ENCODE data around the gene PTPN2. TPM values are rescaled to one million over a fixed set of nuclear protein-coding genes. Genes with fewer than 3 reads are reported as not detected.
A peak's percentile ranks its signal among the peaks of the same experiment; 100 is the strongest.

Gene PTPN2
- total RNA-seq, 1 experiment from 2014 or later = 58.1 TPM

DNA sequence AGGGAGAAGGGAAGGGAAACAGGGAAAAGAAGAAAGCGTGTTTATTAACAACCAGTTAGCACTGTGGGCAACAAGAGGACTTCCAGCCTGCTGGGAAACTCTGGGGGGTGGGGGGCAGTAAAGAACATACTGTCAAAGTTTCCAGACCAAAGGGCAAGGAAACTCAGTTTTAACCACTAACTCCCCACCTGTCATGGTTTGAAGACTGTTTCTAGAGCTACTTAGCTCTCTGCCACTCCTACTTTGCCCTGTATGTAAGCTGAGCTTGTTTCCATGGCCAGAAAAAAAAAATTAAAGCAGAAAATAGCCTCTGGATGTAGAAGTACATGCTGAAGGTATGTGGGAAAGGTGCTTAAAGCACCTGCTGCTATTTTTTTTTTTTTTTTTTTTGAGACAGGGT is 11.0 kb upstream of the PTPN2 start:
- no TSS peak for BruUV-seq (replicated peaks)
- CTCF ChIA-PET = interaction anchor here (0.5 to 0.7 kb wide), 2 partner anchors 31 to 57 kb away, joined by 5 read pairs; no protein-coding TSS in a partner anchor
- peaks cover 28% of the 10 kb centered on the region for H3K27me3 Mint-ChIP-seq (ENCODE audit: unreplicated experiment)
- intact Hi-C loops (cut with micrococcal nuclease; ENCODE audit: unreplicated experiment) = no loop called here
- H3K4me3 Mint-ChIP-seq (ENCODE audit: low read depth, unreplicated experiment) = no peak overlapping the region
- H3K27ac Mint-ChIP-seq (ENCODE audit: unreplicated experiment) = no peak overlapping the region
- DNase-seq = no peak
- H3K9me3 Mint-ChIP-seq (ENCODE audit: low read depth, unreplicated experiment) = no peaks in the 10 kb centered on the region
- H3K4me1 Mint-ChIP-seq (ENCODE audit: low read depth, unreplicated experiment) = peaks cover 38% of the 10 kb centered on the region
- TF ChIP-seq, protein P1, sequence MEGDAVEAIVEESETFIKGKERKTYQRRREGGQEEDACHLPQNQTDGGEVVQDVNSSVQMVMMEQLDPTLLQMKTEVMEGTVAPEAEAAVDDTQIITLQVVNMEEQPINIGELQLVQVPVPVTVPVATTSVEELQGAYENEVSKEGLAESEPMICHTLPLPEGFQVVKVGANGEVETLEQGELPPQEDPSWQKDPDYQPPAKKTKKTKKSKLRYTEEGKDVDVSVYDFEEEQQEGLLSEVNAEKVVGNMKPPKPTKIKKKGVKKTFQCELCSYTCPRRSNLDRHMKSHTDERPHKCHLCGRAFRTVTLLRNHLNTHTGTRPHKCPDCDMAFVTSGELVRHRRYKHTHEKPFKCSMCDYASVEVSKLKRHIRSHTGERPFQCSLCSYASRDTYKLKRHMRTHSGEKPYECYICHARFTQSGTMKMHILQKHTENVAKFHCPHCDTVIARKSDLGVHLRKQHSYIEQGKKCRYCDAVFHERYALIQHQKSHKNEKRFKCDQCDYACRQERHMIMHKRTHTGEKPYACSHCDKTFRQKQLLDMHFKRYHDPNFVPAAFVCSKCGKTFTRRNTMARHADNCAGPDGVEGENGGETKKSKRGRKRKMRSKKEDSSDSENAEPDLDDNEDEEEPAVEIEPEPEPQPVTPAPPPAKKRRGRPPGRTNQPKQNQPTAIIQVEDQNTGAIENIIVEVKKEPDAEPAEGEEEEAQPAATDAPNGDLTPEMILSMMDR (IDR thresholded peaks at IDR 0.05; ENCODE audit: unreplicated experiment) = no peak
- no peaks in the 10 kb centered on the region for H3K36me3 Mint-ChIP-seq (ENCODE audit: insufficient read depth, unreplicated experiment)

DNA sequence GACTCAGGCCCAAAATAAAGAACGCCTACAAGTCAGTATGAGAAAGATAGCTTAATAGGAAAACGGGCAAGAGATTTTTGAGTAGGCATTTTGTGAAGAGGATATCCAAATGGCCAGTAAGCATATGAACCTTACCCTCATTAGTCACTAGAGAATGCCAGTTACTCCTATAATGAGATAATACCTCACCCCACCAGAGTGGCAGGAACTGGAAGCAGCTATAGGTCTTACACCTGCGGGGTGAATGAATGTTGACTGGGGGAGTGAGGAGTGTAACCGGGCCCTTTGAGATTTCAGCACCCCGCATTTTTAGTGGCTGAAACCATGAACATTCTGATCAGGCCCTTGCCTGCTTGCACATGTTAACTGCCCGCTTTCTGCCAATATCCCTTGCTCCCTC is 7.5 kb upstream of the PTPN2 start:
- no peak for DNase-seq

DNA sequence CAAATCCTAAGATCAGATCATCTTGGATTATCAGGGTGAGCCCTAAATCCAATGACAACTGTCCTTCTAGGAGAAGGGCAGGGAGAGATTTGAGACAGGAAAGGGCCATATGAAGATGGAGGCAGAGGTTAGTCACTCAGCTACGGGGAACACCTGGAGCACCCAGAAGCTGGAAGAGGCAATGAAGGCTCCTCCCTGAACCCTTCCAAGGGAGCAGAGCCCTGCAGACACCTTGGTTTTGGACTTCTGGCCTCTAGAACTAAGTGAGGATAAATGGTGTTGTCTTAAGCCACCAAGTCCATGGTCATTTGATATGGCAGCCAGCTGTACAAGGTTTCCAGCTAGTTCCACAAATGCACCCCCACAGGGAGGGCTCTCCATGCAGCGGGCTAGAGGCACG is 6.9 kb upstream of the PTPN2 start:
- BruUV-seq (replicated peaks) = no TSS peak
- Mint-ChIP-seq H3K4me1 (ENCODE audit: low read depth, unreplicated experiment) (peaks cover 31% of the 10 kb centered on the region), H3K27ac (ENCODE audit: unreplicated experiment) (no peak overlapping the region), H3K9me3 (ENCODE audit: low read depth, unreplicated experiment) (no peaks in the 10 kb centered on the region), H3K36me3 (ENCODE audit: insufficient read depth, unreplicated experiment) (no peaks in the 10 kb centered on the region), H3K4me3 (ENCODE audit: low read depth, unreplicated experiment) (no peak overlapping the region), H3K27me3 (ENCODE audit: unreplicated experiment) (no peaks in the 10 kb centered on the region)
- TF ChIP-seq, protein P1 (IDR thresholded peaks at IDR 0.05; ENCODE audit: unreplicated experiment) = no peak
- intact Hi-C loops (cut with micrococcal nuclease; ENCODE audit: unreplicated experiment) = loop anchor here (5.0 kb wide), 1 partner anchor 164 kb away; no protein-coding TSS in a partner anchor
- no peak for DNase-seq
- CTCF ChIA-PET = interaction anchor here (0.7 to 1.7 kb wide), 4 partner anchors 29 to 150 kb away, joined by 3 to 5 read pairs (median 3); no protein-coding TSS in a partner anchor

More for the DNA sequence above, 7.5 kb upstream of the PTPN2 start:
- H3K27me3 Mint-ChIP-seq (ENCODE audit: unreplicated experiment) = no peaks in the 10 kb centered on the region
- no peak overlapping the region for H3K4me3 Mint-ChIP-seq (ENCODE audit: low read depth, unreplicated experiment)
- peaks cover 31% of the 10 kb centered on the region for H3K4me1 Mint-ChIP-seq (ENCODE audit: low read depth, unreplicated experiment)
- no TSS peak for BruUV-seq (replicated peaks)
- intact Hi-C loops (cut with micrococcal nuclease; ENCODE audit: unreplicated experiment) = loop anchor here (5.0 kb wide), 1 partner anchor 164 kb away; no protein-coding TSS in a partner anchor
- TF ChIP-seq, protein P1 (IDR thresholded peaks at IDR 0.05; ENCODE audit: unreplicated experiment) = no peak
- H3K36me3 Mint-ChIP-seq (ENCODE audit: insufficient read depth, unreplicated experiment) = no peaks in the 10 kb centered on the region
- H3K27ac Mint-ChIP-seq (ENCODE audit: unreplicated experiment) = no peak overlapping the region
- CTCF ChIA-PET = interaction anchor here (1.1 to 1.7 kb wide), 3 partner anchors 29 to 148 kb away, joined by 3 to 5 read pairs (median 3); no protein-coding TSS in a partner anchor
- no peaks in the 10 kb centered on the region for H3K9me3 Mint-ChIP-seq (ENCODE audit: low read depth, unreplicated experiment)

DNA sequence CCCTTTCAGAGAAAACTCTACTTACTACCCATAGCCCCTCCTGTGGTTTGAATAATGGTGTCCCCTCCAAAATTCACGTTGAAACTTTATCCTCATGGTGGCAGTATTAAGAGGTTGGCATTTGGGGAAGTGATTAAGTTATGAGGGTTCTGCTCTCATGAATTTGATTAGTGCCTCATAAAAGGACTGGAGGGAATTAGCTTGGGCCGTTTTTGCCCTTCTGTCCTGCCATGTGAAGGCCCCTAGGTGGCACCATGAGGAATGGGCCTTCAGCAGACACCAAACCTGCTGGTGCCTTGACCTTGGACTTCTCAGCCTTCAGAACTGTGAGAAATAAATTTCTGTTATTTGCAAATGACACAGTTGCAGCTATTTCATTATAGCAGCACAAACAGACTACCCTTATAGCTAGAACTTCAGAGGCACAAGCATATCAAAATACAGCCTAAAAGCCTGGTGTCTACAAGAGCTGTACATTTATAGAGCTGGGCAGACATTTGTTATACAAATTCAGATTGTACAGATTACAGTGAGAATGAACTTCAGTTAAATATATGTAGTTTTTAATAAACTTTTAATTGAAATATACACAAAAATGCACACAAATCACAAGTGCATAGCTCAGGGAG is 2.6 kb upstream of the PTPN2 start:
- no peak overlapping the region for H3K27ac Mint-ChIP-seq (ENCODE audit: unreplicated experiment)
- H3K27me3 Mint-ChIP-seq (ENCODE audit: unreplicated experiment) = no peaks in the 10 kb centered on the region
- peaks cover 36% of the 10 kb centered on the region for H3K4me1 Mint-ChIP-seq (ENCODE audit: low read depth, unreplicated experiment)
- H3K9me3 Mint-ChIP-seq (ENCODE audit: low read depth, unreplicated experiment) = no peaks in the 10 kb centered on the region
- CTCF ChIA-PET = interaction anchor here (0.9 to 1.6 kb wide), 4 partner anchors 8 to 143 kb away, joined by 3 to 6 read pairs (median 4); no protein-coding TSS in a partner anchor
- peaks cover 27% of the 10 kb centered on the region for H3K36me3 Mint-ChIP-seq (ENCODE audit: insufficient read depth, unreplicated experiment)
- intact Hi-C loops (cut with micrococcal nuclease; ENCODE audit: unreplicated experiment) = no loop called here
- BruUV-seq (replicated peaks) = no TSS peak
- peak; percentile 27 for DNase-seq
- H3K4me3 Mint-ChIP-seq (ENCODE audit: low read depth, unreplicated experiment) = no peak overlapping the region
- TF ChIP-seq, protein P1 (IDR thresholded peaks at IDR 0.05; ENCODE audit: unreplicated experiment) = peak; percentile 57
